DMS 273 (cell line): ENCODE results near the gene ITPK1.
"Not testable (repeated sequence)": the region's sequence is repeated elsewhere in the genome, so short reads cannot be mapped to it uniquely, and the experiment has no call there.

Source experiments
- DNase-seq: peaks from one replicate; lab custom pipeline; 2025; ENCODE audit not compliant: unreplicated experiment; lab: John Stamatoyannopoulos, UW

The ITPK1 gene

DNA sequence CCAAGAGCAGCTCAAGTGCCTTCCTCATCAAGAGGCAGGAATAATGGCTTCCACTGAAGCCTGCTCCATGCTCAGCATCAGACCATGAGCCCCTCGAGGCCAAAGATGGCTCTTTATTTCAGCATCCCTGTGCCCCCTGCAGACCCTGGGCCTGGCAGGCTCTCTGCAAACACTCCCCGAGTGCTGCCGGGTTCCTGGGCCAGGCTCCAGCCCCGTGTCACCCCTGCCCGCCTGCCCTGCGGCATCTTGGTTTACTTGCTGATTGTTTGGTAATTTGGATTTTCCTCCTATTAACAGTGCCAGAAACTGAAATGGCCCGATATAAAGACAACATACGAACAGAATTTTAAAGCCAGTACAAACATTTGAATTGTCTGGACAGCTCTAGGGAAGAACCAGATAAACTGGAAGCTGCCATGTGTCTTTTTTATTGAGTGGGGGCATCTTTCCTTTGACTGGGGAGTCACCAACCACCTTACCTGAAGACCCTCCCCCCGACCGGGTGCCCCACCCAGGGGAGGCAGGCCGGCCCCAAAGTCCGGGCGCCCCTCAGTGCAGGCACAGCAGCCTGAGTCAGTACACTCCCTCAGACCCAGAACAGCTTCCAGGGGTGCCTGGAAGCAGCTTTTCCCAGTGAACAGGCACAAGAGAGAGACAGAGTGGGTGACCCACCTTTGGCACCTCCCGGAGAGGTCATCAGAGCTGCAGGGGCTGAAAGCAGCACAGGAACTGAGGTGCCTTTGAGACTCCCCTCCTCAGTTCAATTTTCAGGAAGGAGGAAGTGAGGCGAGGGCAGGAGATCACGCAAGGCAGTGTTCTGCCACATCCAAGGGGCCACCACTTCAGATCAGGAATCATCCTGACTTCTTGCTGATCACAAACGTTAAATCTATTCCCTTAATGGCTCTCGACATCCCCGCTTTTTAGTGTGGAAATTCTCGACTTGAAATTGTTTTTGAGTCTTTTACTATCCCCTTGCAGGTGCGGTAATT lies 30.6 kb downstream of the ITPK1 start:
- no peak for DNase-seq

DNA sequence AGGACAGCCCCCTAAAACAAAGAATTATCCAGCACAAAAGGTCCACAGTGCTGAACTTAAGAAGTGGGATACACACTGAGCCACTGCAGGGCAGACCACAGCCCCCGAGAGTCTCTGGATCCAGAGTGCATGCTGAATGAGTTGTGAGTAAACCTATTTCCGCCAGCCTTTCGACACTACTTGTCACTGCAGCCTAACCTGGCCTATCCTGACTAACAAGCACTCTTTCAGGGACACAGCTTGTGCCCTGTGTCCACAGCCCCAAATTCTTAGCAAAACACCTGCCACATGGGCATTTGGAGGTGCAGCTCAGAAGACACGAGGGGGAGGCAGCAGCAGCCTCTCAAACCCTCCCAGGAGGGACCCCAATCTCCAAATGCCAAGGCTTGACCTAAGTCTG lies 31.3 kb downstream of the ITPK1 start:
- DNase-seq = no peak

DNA sequence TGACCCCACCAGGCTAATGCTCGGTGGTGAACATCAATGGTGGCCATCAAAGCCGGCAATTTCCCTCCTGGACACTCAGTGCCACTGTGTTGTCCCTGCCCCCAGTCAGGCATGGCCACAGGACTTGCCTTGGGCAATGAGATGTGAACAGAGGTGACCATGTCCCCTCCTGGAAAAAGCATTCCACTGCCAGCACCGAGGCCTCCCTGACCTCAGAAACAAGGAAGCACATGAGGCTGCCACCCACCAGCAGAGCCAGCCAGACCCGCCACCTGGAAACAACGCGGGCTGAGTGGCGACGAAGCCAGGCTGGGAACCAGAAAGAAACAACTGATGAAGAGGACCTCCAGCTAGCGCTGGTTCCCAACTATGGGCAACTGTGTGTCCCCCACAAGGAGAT lies 31.8 kb downstream of the ITPK1 start:
- no peak for DNase-seq

DNA sequence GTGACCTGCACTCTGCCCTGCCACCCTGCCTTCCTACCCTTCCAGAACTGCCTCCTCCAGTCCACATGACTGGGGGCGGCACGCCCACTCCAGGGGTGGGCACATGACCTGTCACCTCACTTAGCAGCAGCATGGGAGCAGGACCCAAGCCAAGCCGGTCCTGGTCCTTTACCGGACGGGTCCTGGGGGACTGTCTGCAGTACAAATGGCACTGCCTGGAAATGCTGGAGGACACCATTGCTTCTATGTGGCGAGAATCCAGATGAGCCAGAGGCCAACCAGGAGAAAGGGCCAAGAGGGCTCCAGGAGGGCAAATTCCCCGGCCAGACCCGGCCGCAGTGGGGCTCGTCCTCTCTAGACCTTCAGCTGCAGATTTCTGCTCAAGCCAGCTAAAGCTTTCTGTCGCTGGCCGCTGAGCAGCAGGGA lies 33.1 kb downstream of the ITPK1 start:
- no peak for DNase-seq

DNA sequence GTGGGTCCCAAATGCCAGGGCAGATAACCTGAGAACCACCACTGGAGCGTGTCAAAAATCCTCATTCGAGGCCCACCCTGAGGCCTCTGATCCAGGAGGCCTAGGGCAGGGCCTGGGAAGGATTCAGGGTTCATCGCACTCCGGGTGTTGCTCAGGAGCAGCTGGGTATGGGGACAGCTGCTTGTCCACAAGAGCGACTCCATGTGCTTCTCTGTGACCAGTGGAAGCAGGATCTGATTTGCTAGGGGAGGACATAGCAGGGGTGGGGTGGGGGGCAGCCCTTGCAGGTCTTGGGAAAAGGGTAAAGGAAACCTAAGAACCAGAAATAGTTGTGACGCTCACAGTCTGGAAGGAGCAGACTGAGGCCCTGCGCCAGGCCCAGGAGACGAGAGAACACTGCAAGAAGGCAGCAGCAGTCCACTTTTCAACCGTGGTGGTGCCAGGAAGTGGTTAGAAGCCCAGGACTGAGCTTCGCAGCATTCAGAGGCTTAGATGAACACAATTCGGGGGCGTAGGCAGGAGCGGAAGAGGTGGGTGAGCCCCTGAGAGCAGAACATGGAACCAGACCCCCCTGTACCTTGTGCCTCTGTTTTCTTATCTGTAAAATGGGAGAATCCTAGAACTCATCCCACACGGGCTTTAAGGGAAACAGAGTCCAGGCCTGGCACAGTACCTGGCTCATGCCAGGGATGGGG lies 33.7 kb downstream of the ITPK1 start:
- no peak for DNase-seq

DNA sequence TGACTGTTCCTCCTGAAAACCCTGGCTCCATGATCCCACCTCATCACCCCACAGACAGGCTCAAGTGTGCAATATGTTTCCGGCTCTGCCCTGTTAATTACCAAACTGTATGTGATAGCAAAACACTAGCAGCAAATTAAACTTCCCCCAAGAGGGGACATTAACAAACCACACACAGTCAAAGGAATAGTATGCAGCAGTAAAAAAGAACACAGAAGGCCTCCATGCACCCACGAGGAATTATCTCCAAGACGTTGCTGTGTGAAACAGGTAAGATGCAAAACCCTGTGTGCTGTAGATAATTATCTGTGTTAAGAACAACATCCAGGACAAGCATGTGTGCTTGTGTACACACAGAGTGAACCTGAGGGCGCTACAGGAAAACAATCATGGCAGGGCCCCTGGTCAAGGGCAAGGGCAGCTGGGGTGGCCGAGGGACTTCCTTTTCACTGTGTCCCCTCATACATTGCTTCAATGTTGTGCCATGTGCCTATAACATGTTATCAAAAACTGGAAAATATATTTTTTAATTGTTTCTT lies 35.8 kb downstream of the ITPK1 start:
- no peak for DNase-seq

DNA sequence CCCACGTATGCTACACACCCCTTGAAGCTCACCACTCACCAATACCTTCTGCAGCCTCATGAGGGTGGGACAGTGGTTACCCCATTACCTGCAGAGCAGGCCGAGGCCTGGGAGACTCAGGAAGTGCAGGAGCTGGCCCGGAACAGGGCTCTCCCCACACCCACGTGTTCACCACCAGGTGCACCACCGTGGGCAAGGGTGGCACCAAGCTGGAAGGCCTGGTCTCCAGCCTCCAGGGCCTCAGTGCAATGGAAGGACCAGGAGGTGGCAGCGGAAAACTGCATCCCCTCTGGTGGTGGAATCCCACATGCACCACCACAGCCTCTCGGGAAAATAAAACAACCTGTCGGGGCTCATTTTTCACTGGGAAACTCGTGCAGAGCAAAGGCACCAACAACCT lies 36.4 kb downstream of the ITPK1 start:
- no peak for DNase-seq

DNA sequence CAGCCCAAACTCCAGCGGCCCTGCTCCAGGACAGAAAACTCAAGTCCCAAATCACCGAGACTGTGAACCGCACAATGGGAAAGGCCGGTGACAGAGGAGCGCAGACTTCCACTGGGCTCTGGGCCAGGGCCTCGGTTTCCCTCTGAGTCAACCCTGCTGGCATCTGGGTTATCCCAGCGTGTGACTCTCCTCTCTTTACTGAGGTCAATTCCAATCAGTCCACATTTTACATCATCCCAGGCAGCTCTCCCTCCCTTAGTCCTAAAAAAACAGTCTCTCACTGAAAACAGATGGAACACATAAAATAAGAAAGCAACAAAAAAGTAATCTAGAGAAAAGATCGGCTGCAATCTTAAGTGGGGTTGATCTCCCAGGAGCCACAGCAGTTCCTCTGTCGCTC lies 36.9 kb downstream of the ITPK1 start:
- DNase-seq = no peak

DNA sequence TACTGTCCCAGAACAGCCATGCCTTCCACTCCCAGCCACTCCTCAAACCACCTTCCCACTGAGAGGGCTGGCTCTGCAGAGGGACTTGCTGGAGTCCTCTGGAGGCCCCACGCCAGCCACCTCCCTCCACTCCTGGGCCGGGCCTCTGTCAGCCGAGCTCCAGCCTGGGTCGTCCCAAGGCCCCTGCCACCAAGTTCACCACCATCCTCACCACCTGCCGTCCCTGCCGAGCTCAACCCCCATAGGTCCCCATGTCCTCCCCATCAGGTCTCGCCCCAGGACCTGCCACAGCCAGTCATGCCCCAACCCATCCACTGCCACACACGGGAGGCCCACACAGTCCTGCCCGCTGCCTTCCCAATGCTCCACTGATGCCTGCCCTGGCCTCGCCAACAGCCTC lies 39.0 kb downstream of the ITPK1 start:
- no peak for DNase-seq

DNA sequence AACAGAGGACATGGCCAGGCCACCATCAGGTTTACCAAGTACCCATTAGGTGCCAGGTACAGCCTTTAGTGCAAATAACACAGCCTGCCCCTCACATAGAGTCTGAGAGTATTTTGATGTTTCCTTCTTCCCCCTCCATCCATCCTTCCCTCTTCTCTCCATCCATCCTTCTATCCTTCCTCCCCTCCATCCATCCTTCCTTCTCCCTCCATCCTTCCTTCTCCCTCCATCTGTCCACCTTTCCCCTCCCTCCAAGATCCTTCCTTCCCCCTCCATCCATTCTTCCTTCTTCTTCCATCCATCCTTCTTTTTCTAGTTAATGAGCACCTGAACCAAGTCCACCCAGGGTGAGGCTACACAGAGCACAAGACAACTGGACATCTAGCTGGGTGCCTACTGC lies 39.8 kb downstream of the ITPK1 start:
- DNase-seq = no peak

DNA sequence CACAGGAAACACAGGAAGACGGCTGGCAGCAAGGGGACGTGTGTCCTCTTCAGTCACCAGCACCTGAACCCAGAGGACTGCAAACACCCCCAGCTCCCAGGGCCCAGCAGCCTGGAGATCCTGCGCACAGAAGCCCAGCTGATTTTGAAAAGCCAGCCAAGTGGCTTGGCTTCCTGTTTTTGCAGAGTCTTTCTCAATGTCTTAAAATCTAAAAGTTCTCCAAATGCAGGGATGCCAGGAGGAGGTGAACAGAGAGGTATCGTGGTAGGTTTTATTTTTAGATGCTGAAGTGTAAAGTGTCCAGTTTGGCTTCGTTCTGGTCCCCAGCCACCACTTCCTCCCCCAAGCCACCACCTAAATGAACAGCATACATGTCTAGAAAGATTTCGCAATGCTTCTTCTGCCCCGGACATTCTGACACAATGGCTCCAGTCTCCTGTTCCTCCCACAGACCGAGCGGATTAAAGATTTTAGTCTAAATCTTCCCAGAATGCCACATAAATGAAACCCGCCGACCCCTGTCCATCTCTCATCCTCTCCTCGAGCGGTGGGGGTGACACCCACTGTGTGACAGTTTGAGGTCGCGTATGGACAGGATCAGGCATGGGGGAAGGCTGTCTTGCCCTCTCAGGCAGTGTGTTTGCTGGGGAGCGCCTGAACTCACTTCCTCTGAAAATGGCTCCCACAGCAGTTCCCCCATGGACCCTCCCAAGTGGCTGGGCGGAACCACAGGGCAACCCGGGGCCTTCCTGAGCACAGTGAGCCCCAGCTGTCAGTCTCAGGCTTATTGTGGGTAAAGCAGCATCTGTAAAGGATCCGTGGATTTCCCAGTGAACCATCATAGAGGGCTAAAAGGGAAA lies 41.6 kb downstream of the ITPK1 start:
- DNase-seq = no peak

DNA sequence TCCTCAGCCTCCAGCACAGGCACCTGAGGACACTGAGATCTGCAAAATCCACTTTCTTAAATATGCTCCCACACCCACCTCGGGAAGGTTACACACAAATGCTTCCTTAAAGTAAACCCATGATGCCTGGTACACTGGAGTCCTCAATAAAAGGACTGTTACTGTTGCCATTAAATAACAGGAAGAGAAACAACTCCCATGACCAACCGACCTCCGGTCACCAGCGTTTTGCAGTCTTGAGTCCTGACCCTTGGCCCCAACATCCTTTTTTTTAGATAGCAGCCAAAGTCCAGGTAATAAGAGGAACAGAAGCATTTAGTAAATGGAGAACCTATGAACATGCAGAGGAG lies 42.4 kb downstream of the ITPK1 start:
- no peak for DNase-seq

DNA sequence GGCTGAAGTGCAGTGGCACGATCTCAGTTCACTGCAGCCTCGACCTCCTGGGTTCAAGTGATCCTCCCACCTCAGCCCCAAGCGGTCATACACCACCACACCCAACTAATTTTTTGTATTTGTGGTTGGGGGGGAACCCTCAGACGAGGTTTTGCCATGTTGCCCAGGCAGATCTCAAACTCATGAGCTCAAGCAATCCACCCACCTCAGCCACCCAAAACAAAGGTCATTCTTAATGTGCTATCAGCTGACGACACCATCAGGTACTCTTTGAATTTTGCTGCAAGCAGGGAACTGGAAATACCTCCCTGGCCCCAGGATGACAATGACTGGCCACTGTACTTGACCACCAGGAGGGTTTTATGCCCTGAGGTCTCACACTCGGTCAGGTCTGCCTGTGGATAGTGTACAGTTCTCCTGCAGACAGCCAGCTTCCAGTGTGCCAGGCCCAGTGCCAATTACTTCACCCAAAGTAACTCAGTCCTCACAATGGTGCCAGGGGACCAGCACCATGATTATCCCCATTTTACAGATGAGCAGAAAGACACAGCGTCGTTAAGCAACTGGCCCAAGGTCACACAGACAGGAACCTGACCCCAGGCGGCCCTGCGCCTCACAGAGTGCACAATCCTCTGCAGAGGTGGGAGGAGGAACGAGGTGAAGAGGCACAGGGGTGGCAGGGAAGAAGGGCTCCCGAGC lies 42.9 kb downstream of the ITPK1 start:
- no peak for DNase-seq

DNA sequence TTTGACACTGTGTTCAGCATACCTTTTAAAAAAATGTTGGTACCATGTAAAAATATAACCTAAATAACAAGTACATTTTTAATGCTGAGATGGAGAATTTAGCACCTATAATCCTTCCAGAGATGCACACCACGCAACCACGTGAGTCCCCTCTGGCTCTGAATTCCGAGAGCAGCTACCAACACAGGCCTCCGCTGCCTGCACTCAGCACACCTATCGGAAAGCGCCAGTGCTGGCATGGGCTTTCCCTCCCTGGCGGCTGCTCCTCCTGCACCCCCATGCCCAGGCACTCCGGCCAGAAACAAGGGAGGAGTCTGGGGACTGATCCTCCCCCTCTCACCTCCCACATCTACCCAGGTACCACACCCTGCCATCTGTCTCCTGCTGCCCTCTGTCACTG lies 47.0 kb downstream of the ITPK1 start:
- peak; percentile 39 for DNase-seq

DNA sequence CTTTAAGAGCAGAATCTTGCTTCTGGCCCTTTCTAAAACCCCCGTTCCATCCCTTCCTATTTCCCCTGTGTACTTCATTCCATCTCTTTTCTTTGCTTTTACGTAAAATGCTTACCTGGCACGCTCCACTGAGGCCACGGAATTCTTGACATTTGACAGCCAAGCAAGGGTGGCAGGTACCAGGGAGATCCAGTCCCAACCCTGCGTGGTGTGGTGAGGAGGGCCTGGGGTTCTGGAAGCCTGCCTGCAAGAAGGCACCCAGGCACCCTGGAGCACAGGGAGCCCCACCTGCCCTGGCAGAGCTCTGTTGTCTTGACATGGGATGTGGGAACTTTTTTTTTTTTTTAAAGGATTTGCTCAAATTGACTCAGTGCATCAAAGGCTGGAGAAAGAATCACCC lies 48.6 kb downstream of the ITPK1 start:
- DNase-seq = no peak

DNA sequence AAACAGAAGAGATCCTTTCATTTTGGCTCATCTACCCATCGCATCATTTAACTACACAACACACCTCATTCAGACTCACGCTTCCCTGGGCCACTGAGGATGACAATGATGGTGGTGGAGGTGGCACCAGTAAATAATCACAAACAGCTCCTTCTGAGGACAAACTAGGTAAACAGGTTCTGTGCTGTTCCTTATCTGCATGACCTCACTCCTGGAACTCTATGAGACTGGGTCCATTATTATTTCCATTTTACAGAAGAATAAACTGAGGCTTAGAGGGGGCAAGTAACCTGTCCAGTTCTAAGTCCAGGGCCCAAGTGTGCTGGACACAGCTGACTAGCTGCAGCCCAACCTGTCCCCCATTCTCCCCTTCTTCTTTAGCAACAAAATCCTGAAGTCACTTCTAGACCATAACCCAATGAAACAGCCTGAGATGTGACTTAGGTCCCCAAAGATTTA lies 50.4 kb downstream of the ITPK1 start:
- DNase-seq = no peak

DNA sequence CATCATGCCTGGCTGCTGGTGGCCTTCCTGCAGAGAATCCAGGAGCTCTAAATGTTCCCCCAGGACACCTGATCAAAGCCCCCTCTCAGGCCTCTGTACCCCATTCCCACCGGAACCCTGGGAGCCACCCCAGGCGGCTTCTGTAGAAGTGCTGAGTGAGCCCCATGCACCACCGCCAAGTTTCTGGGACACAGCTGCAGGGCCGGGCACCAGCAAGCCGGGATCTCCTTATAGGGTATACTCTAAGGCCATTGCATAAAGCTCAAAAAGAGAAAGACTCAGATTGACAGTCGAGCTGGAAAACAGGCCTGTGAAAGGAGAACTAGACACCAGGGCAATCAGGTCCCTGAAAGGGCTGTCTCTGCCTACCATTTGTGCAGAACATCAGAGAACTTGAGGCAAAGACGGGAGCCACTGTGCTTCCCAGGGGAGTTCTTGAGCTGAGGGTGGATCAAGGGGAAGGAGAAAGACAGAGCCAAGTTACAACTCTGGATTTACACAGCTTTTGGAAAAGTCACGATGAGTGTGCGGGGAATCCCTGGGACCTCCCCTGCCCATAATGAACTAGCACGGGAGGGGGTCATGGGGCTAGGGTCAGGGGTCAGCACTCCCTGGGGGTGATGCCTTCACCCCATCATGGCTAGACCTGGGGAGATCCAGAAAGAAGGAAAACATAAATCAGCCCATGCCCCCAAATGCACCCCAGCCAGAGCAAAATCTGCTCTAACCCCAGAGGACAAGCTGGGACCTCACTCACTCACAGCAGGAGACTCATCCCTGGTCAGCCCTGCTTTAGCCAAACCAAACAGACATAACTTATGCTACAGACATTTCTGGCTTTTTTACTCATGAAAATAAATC lies 51.1 kb downstream of the ITPK1 start:
- no peak for DNase-seq

DNA sequence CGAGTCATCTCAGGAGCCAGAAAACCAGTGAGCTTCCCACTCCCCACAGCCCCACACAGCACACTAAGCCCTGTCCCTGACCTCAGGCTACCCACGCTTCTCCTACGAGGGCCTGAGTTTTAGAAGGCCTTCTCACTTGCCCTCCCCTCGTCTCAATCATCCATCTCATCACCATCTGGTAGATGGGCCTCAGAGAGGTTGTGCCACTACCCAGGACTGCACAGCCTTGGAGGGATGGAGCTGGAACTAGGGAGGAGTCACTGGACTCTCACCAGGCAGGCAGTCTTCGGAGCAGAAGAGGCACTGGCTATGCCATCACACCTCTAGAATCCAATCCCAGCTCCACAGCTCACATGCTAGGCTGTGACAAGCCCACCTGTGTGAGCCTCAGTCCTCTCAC lies 52.3 kb downstream of the ITPK1 start:
- no peak for DNase-seq

DNA sequence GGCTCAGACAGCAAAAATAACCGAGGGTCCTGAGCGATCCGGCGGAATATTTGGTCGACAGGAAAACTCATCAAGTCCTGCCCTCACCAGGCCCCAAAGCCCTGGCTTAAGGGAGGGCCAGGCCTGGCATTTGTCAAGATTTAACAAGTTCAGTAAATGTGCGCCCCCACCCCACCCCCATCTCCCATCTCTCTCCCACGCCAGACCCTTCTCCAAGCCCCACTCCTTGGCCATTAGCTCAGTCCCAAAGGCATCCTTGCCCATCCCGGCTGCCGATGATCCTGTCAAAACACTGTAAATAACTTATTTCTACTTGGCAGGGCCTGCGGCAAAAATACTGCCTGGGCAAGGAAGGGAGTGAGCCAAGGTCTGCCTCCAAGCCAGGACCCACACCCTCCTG lies 52.8 kb downstream of the ITPK1 start:
- no peak for DNase-seq

DNA sequence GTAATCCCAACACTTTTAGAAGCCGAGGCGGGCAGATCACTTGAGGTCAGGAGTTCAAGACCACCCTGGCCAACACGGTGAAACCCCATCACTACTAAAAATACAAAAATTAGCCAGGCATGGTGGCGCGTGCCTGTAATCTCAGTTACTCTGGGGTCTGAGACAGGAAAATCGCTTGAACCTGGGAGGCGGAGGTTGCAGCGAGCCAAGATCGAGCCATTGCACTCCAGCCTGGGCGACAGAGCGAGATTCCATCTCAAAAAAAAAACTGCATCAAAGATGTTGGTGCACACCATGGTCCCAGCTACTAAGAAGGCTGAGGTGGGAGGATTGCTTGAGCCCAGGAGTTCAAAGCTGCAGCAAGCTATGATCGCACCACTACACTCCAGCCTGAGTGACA lies 53.7 kb downstream of the ITPK1 start:
- DNase-seq = not testable (repeated sequence)
